ENCODE data around the gene UQCC2. TPM values are rescaled to one million over a fixed set of nuclear protein-coding genes. Genes with fewer than 3 reads are reported as not detected.

UQCC2 gene
- polyA plus RNA-seq, 1 of the 3 experiments (the other 2 are of a cell fraction), result 59.0 TPM

DNA sequence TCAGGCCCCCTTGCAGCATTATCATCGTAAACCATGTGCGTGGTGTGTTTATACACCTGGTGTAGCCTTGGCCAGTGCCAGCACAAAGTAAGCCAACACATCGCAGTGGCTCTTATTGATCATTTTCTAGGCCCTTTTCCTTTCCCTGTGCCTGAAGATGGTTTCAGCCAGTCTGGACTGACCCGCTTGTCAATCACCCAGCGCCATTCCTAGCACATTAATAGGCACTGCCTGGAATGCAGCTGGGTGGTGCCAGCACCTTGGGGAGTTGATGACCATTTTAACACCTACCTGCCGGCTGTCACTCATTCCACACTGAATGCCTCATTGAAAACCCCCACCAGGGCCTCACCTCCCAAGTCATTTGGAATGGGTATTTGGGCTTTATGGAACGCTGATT lies 4.9 kb upstream of the UQCC2 start:
- DNase-seq, result no peak
- no peaks in the 10 kb centered on the region for H3K79me2 ChIP-seq (ENCODE audit: insufficient read depth)
- H3K4me3 ChIP-seq (ENCODE audit: low read depth in 2 of 2, low read length in 1 of 2), result no peak overlapping the region
- peaks cover 17% of the 10 kb centered on the region for H3K27me3 ChIP-seq (ENCODE audit: insufficient read depth)
- no peak overlapping the region for H3K4me2 ChIP-seq
- no peaks in the 10 kb centered on the region for H3K9me2 ChIP-seq
- POLR2A ChIA-PET, result no interaction called here
- no peaks in the 10 kb centered on the region for H4K20me1 ChIP-seq (ENCODE audit: insufficient read depth)
- H3K36me3 ChIP-seq (replicated peaks in 1 of 2; ENCODE audit: control insufficient read depth in 1 of 2, insufficient read depth in 2 of 2, low read length in 1 of 2), result no peaks in the 10 kb centered on the region
- CTCF ChIA-PET, result interaction anchor here (1.0 to 2.3 kb wide), 5 partner anchors 28 to 311 kb away, joined by 4 to 9 read pairs (median 5); no protein-coding TSS in a partner anchor
- TF ChIP-seq FOSL2 (IDR thresholded peaks at IDR 0.05; ENCODE audit: borderline replicate concordance, low read depth) (no peak), PBX3 (IDR thresholded peaks at IDR 0.05) (no peak), RFX5 (IDR thresholded peaks at IDR 0.05; ENCODE audit: low read length) (no peak), SMC3 (IDR thresholded peaks at IDR 0.05; ENCODE audit: low read depth, low read length) (no peak)
- H3K4me1 ChIP-seq (ENCODE audit: control insufficient read depth in 1 of 2, insufficient read depth in 2 of 2, low read depth in 1 of 2, low read length in 1 of 2), result peaks cover 0 to 4% of the 10 kb centered on the region in 2 experiments; a peak in 1 of 4 replicates
- no peaks in the 10 kb centered on the region for H3K9me3 ChIP-seq
- no peak overlapping the region for H3K9ac ChIP-seq
- no peak overlapping the region for H2AFZ ChIP-seq (ENCODE audit: low read depth)
- H3F3A ChIP-seq (replicated peaks; ENCODE audit: insufficient read depth), result no peaks in the 10 kb centered on the region
- no peak overlapping the region for H3K27ac ChIP-seq (ENCODE audit: low read depth in 2 of 2, low read length in 1 of 2)
- 73% methylated on average over 5 of the region's 7 CpGs for WGBS (ENCODE audit: low lambda C conversion rate)

DNA sequence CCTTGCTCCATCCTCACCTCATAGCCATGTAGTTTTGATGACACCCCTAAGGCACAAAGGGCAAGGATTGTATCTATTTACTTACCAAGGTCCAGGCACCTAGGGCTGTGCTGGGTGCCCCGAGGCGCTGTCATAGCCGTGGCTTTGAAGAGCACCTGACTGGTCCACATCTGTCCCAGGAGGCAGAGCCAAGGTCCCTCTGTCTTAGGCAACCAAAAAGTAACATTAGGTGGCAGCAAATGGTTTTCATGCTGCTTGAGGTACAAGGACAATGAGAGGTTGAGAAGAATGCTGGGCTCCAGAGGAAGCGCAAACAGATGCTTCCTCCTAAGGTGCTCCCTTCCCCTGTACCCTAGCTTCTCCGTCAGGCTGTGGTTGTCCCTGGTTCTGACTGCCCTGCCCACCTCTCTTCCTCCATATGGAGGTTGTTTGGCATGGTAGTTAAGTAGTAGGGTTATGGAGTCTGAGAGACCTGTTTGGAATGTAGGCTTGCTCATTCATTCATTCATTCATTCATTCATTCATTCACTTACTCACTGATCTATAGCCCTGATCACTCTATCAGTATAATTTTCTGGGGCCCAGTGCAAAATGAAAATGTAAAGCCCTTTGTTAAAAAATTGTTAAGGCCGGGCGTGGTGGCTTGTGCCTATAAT lies 3.0 kb upstream of the UQCC2 start:
- Histone ChIP-seq H3K9ac (no peak overlapping the region), H3F3A (replicated peaks; ENCODE audit: insufficient read depth) (no peaks in the 10 kb centered on the region), H3K4me3 (ENCODE audit: low read depth in 2 of 2, low read length in 1 of 2) (no peak overlapping the region), H3K36me3 (replicated peaks in 1 of 2; ENCODE audit: control insufficient read depth in 1 of 2, insufficient read depth in 2 of 2, low read length in 1 of 2) (peaks cover 0 to 3% of the 10 kb centered on the region in 2 experiments), H3K9me3 (no peaks in the 10 kb centered on the region), H3K79me2 (ENCODE audit: insufficient read depth) (peaks cover 17% of the 10 kb centered on the region; the same call in 1 of the 2 replicates), H2AFZ (ENCODE audit: low read depth) (no peak overlapping the region), H3K4me2 (no peak overlapping the region), H3K4me1 (ENCODE audit: control insufficient read depth in 1 of 2, insufficient read depth in 2 of 2, low read depth in 1 of 2, low read length in 1 of 2) (peaks cover 8 to 13% of the 10 kb centered on the region in 2 experiments; a peak in 3 of 4 replicates), H3K27ac (ENCODE audit: low read depth in 2 of 2, low read length in 1 of 2) (no peak overlapping the region), H3K27me3 (ENCODE audit: insufficient read depth) (peaks cover 3% of the 10 kb centered on the region; the same call in 1 of the 2 replicates), H4K20me1 (ENCODE audit: insufficient read depth) (no peaks in the 10 kb centered on the region), H3K9me2 (no peaks in the 10 kb centered on the region)
- TF ChIP-seq RCOR1 (IDR thresholded peaks at IDR 0.05; ENCODE audit: low read length) (no peak), MXI1 (IDR thresholded peaks at IDR 0.05; ENCODE audit: low read depth, low read length) (no peak), CHD2 (IDR thresholded peaks at IDR 0.05; ENCODE audit: low read length, partially characterized antibody) (no peak), FOXJ3 (CRISPR knock-in tag; IDR thresholded peaks at IDR 0.05) (no peak), GATA2 (CRISPR knock-in tag; IDR thresholded peaks at IDR 0.05) (no peak), TCF12 (IDR thresholded peaks at IDR 0.05) (no peak), SIN3A (IDR thresholded peaks at IDR 0.05; ENCODE audit: borderline replicate concordance, low read depth, low read length) (no peak), POLR2AphosphoS5 (IDR thresholded peaks at IDR 0.05; ENCODE audit: low read depth, low read length) (no peak), NRF1 (IDR thresholded peaks at IDR 0.05; ENCODE audit: low read depth, low read length) (no peak), YY1 (IDR thresholded peaks at IDR 0.05; ENCODE audit: low read depth) (no peak), FOXM1 (IDR thresholded peaks at IDR 0.05; ENCODE audit: low read depth) (no peak), JUND (IDR thresholded peaks at IDR 0.05) (no peak), USF2 (IDR thresholded peaks at IDR 0.05; ENCODE audit: borderline replicate concordance, low read depth, low read length) (no peak), PBX3 (IDR thresholded peaks at IDR 0.05) (no peak), SMC3 (IDR thresholded peaks at IDR 0.05; ENCODE audit: low read depth, low read length) (no peak), NFIC (IDR thresholded peaks at IDR 0.05; ENCODE audit: borderline replicate concordance) (no peak)
- TF ChIP-seq, protein P1, sequence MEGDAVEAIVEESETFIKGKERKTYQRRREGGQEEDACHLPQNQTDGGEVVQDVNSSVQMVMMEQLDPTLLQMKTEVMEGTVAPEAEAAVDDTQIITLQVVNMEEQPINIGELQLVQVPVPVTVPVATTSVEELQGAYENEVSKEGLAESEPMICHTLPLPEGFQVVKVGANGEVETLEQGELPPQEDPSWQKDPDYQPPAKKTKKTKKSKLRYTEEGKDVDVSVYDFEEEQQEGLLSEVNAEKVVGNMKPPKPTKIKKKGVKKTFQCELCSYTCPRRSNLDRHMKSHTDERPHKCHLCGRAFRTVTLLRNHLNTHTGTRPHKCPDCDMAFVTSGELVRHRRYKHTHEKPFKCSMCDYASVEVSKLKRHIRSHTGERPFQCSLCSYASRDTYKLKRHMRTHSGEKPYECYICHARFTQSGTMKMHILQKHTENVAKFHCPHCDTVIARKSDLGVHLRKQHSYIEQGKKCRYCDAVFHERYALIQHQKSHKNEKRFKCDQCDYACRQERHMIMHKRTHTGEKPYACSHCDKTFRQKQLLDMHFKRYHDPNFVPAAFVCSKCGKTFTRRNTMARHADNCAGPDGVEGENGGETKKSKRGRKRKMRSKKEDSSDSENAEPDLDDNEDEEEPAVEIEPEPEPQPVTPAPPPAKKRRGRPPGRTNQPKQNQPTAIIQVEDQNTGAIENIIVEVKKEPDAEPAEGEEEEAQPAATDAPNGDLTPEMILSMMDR (IDR thresholded peaks at IDR 0.05), result no peak
- TF ChIP-seq, protein P2, sequence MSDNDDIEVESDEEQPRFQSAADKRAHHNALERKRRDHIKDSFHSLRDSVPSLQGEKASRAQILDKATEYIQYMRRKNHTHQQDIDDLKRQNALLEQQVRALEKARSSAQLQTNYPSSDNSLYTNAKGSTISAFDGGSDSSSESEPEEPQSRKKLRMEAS (IDR thresholded peaks at IDR 0.05; ENCODE audit: low read depth), result no peak
- TF ChIP-seq, protein P3, sequence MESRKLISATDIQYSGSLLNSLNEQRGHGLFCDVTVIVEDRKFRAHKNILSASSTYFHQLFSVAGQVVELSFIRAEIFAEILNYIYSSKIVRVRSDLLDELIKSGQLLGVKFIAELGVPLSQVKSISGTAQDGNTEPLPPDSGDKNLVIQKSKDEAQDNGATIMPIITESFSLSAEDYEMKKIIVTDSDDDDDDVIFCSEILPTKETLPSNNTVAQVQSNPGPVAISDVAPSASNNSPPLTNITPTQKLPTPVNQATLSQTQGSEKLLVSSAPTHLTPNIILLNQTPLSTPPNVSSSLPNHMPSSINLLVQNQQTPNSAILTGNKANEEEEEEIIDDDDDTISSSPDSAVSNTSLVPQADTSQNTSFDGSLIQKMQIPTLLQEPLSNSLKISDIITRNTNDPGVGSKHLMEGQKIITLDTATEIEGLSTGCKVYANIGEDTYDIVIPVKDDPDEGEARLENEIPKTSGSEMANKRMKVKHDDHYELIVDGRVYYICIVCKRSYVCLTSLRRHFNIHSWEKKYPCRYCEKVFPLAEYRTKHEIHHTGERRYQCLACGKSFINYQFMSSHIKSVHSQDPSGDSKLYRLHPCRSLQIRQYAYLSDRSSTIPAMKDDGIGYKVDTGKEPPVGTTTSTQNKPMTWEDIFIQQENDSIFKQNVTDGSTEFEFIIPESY (IDR thresholded peaks at IDR 0.05; ENCODE audit: borderline replicate concordance, low read depth), result no peak
- 72% methylated on average over 7 of the region's 7 CpGs for WGBS (ENCODE audit: low lambda C conversion rate)
- ChIA-PET CTCF (interaction anchor here (0.7 to 5.1 kb wide), 11 partner anchors 13 to 313 kb away, joined by 3 to 17 read pairs (median 3); no protein-coding TSS in a partner anchor), POLR2A (no interaction called here)
- no peak for DNase-seq

Data from SK-N-SH (cell line).